Prostate gland (tissue), 2 donors: ENCODE data around the gene TNIP3.

Experiments used
- POLR2A ChIP-seq: fragments of 450-650 bp; IDR thresholded peaks from one replicate; pipeline ENCODE4 v1.6.1; 2016; ENCODE audit warnings: antibody characterized with exemption, mild to moderate bottlenecking
- TF ChIP-seq, protein P1 (sequence below), 4 experiments: fragments of 200-600 bp in 2 of 4; fragments of 450-650 bp in 2 of 4; sonication (generic) in 2 of 4; IDR thresholded peaks; 1 replicate in 3 of 4; 2 replicates in 1 of 4; pipeline ENCODE4 v1.5.1; 2016 to 2019; ENCODE audit warnings: antibody characterized with exemption in 4 of 4, mild to moderate bottlenecking in 2 of 4, moderate library complexity in 2 of 4

DNA sequence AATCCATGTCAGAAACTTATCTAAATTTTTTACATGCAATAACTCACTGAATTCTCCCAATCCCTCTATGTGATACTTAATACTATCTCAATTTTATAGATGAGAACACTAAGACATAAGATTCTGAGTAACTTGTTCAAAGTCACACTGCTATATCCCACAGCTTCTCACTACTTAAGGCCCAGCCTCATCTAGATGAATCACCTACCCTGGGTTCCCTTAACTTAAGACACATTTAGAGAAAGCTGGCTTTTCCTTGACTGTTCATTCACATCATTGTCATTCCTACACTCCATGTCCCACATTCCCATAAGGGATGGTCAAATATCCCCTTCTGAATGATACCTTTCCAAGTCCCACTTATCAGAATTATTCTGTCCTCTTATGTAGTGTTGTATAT, 21.0 kb downstream of the TNIP3 start:
- TF ChIP-seq, protein P1, sequence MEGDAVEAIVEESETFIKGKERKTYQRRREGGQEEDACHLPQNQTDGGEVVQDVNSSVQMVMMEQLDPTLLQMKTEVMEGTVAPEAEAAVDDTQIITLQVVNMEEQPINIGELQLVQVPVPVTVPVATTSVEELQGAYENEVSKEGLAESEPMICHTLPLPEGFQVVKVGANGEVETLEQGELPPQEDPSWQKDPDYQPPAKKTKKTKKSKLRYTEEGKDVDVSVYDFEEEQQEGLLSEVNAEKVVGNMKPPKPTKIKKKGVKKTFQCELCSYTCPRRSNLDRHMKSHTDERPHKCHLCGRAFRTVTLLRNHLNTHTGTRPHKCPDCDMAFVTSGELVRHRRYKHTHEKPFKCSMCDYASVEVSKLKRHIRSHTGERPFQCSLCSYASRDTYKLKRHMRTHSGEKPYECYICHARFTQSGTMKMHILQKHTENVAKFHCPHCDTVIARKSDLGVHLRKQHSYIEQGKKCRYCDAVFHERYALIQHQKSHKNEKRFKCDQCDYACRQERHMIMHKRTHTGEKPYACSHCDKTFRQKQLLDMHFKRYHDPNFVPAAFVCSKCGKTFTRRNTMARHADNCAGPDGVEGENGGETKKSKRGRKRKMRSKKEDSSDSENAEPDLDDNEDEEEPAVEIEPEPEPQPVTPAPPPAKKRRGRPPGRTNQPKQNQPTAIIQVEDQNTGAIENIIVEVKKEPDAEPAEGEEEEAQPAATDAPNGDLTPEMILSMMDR (IDR thresholded peaks at IDR 0.05) = no peak
- TF ChIP-seq POLR2A = no peak
